ENCODE data around the gene PDLIM4.

- no peak for TF ChIP-seq CTCF (IDR thresholded peaks at IDR 0.05)
- TF ChIP-seq POLR2A (IDR thresholded peaks at IDR 0.05), result no peak
Observed at GRCh38 chr5:132268769-132269551, 11.5 kb downstream of the PDLIM4 start.

All from Peyer's patch (tissue), 4 donors.